Endothelial cell of umbilical vein (primary cell): ENCODE data around the gene BTG2. TPM values are rescaled to one million over a fixed set of nuclear protein-coding genes. Genes with fewer than 3 reads are reported as not detected.

Source experiments
- BruUV-seq: library from RNA; stranded (reverse); fragments of 400-500 nt; replicated peaks from 2 replicates; lab custom pipeline; 2021; lab: Mats Ljungman, UMichigan
- CTCF ChIA-PET: fragments of 300-600, 350-600 bp; sonication (Branson Sonifier 250); formaldehyde crosslinking; loops from one replicate; lab custom pipeline; 2021; ENCODE audit warnings: antibody characterized with exemption, inconsistent platforms; lab: Charles Lee
- POLR2A ChIA-PET: fragments of 300-600, 350-600 bp; sonication (Branson Sonifier 250); formaldehyde crosslinking; loops from one replicate; lab custom pipeline; 2021; ENCODE audit warnings: antibody characterized with exemption, inconsistent platforms; lab: Charles Lee
- DNase-seq: peaks from one replicate; pipeline ENCODE4 v3.0.0-alpha.2; 2011; ENCODE audit warnings: low read depth, low spot score
- FAIRE-seq: peaks from 2 replicates; lab custom pipeline; 2011; peaks lifted over from hg19 to GRCh38; lab: Jason Lieb, UNC
- H2AFZ ChIP-seq: 2 replicates; pipeline ENCODE4 v1.6.0; 2012; ENCODE audit warnings: low read depth, low read length, control low read depth, inconsistent platforms
- H3K27ac ChIP-seq: 2 replicates; pipeline ENCODE4 v1.5.1; 2011; ENCODE audit warnings: low read depth, mild to moderate bottlenecking, control low read depth, low read length, moderate library complexity; ENCODE audit not compliant: insufficient read depth
- H3K27me3 ChIP-seq, 2 experiments: 2 replicates each; pipeline versions ENCODE4 v1.6.0 to v1.6.1; 2011; ENCODE audit warnings: low read length in 2 of 2, mixed read lengths in 1 of 2; ENCODE audit not compliant: control insufficient read depth in 2 of 2, insufficient read depth in 2 of 2
- H3K36me3 ChIP-seq, 2 experiments: 2 replicates in 1 of 2; 3 replicates in 1 of 2; pipeline ENCODE4 v1.5.1; 2011; ENCODE audit warnings: low read length in 2 of 2, mild to moderate bottlenecking in 1 of 2, moderate library complexity in 1 of 2; ENCODE audit not compliant: control insufficient read depth in 2 of 2, insufficient read depth in 2 of 2; ENCODE audit errors: extremely low read depth in 1 of 2
- H3K4me1 ChIP-seq: 3 replicates; pipeline ENCODE4 v1.5.1; 2011; ENCODE audit warnings: mild to moderate bottlenecking, low read length; ENCODE audit not compliant: control insufficient read depth, insufficient read depth; ENCODE audit errors: extremely low read depth
- H3K4me2 ChIP-seq: 2 replicates; pipeline ENCODE4 v1.6.1; 2011; ENCODE audit warnings: low read length, control low read depth, mixed read lengths; ENCODE audit not compliant: insufficient read depth
- H3K4me3 ChIP-seq, 3 experiments: fragments of 200-600 bp in 1 of 3; sonication (generic), shearing (Covaris generic) in 1 of 3; replicated peaks in 1 of 3; 2 replicates each; pipeline ENCODE4 v1.5.1; 2011 to 2016; ENCODE audit warnings: control low read depth in 3 of 3, low read length in 3 of 3, mild to moderate bottlenecking in 2 of 3, inconsistent platforms in 1 of 3, low read depth in 1 of 3, moderate library complexity in 1 of 3; ENCODE audit not compliant: insufficient read depth in 1 of 3
- H3K79me2 ChIP-seq: 2 replicates; pipeline ENCODE4 v1.6.0; 2012; ENCODE audit warnings: low read length, inconsistent platforms; ENCODE audit not compliant: control insufficient read depth, insufficient read depth
- H3K9ac ChIP-seq: replicated peaks from 2 replicates; pipeline ENCODE3; 2011; ENCODE audit warnings: low read length, control low read depth; ENCODE audit not compliant: insufficient read depth; ENCODE audit errors: extremely low read depth
- H3K9me1 ChIP-seq: replicated peaks from 3 replicates; pipeline ENCODE4 v1.6.0; 2011; ENCODE audit warnings: mild to moderate bottlenecking, low read length; ENCODE audit not compliant: control insufficient read depth, insufficient read depth; ENCODE audit errors: extremely low read depth
- H3K9me3 ChIP-seq: replicated peaks from 2 replicates; pipeline ENCODE4 v1.5.1; 2012; ENCODE audit warnings: low read length, inconsistent platforms; ENCODE audit not compliant: control insufficient read depth, insufficient read depth
- H4K20me1 ChIP-seq: replicated peaks from 2 replicates; pipeline ENCODE3; 2011; ENCODE audit warnings: mild to moderate bottlenecking, low read length; ENCODE audit not compliant: control insufficient read depth, insufficient read depth; ENCODE audit errors: extremely low read depth
- CTCF ChIP-seq, 2 donors: IDR thresholded peaks; 1 replicate in 1 of 2; 2 replicates in 1 of 2; pipeline ENCODE4 v1.5.1; 2011; ENCODE audit warnings: low read length in 2 of 2, mild to moderate bottlenecking in 2 of 2, moderate library complexity in 2 of 2, control low read depth in 1 of 2, inconsistent platforms in 1 of 2, low read depth in 1 of 2; ENCODE audit not compliant: insufficient read depth in 1 of 2; ENCODE audit errors: extremely low read depth in 1 of 2
- EZH2 ChIP-seq: IDR thresholded peaks from 2 replicates; pipeline ENCODE4 v1.6.1; 2012; ENCODE audit warnings: borderline replicate concordance, low read depth, mild to moderate bottlenecking, moderate library complexity, low read length, inconsistent platforms; ENCODE audit not compliant: severe bottlenecking
- FOS ChIP-seq: IDR thresholded peaks from 2 replicates; pipeline ENCODE4 v1.6.1; 2011; ENCODE audit warnings: mild to moderate bottlenecking, low read length, moderate library complexity, borderline replicate concordance; ENCODE audit not compliant: insufficient read depth
- GATA2 ChIP-seq: IDR thresholded peaks from 2 replicates; pipeline ENCODE4 v1.7.0; 2011; ENCODE audit warnings: low read depth, mild to moderate bottlenecking, moderate library complexity, mixed read lengths, low read length; ENCODE audit not compliant: insufficient read length, insufficient read depth
- JUN ChIP-seq: IDR thresholded peaks from 2 replicates; pipeline ENCODE4 v1.6.1; 2011; ENCODE audit warnings: borderline replicate concordance, low read depth; ENCODE audit not compliant: insufficient read length, insufficient read depth
- MYC ChIP-seq: IDR thresholded peaks from one replicate; pipeline ENCODE4 v1.6.1; 2011; ENCODE audit warnings: mild to moderate bottlenecking, low read depth, low read length
- POLR2A ChIP-seq: IDR thresholded peaks from 2 replicates; pipeline ENCODE4 v1.6.1; 2012; ENCODE audit warnings: low read depth, mild to moderate bottlenecking, control low read depth, low read length
- POLR2AphosphoS5 ChIP-seq: IDR thresholded peaks from 2 replicates; pipeline ENCODE4 v1.6.1; 2012; ENCODE audit warnings: low read depth, mild to moderate bottlenecking, control low read depth, low read length, moderate library complexity; ENCODE audit not compliant: insufficient read depth
- dilution Hi-C: fragments of 300-500 bp; cut with MboI; formaldehyde crosslinking; loops from one replicate; pipeline ENCODE4 v1.15.0; 2019; ENCODE audit warnings: low sequenced_read_pairs; ENCODE audit not compliant: extremely low pct_ligation_motif_present
- intact Hi-C: fragments of 100-400 bp; cut with micrococcal nuclease; formaldehyde crosslinking; loops from one replicate; pipeline ENCODE4 v1.10.0; 2022
- polyA plus RNA-seq, 4 experiments: library from polyadenylated mRNA; depleted of rRNA in 3 of 4; stranded (reverse) in 3 of 4; unstranded in 1 of 4; fragments of >200 nt; gene quantifications; 2 replicates each; pipeline versions ENCODE4 v1.2.1 to v1.2.3, GENCODE V29; 2011 to 2012; ENCODE audit warnings: missing spikeins in 1 of 4
- total RNA-seq: library from RNA; stranded (reverse); gene quantifications from 2 replicates; pipeline ENCODE4 v1.2.3, GENCODE V29; 2021
- TF ChIP-seq, protein P1 (sequence below): IDR thresholded peaks from 2 replicates; pipeline ENCODE4 v1.6.1; 2011; ENCODE audit not compliant: insufficient read depth, insufficient read length

Gene BTG2
- total and polyA plus RNA-seq, 2 donors (not counting 3 experiments of a cell fraction or from before 2014, with no cell fraction given): 35.6 to 50.1 TPM

GRCh38 chr1:203268901-203269653 is 36.2 kb upstream of the BTG2 start:
- Histone ChIP-seq H3K36me3 (no peaks in the 10 kb centered on the region), H3K9me3 (no peaks in the 10 kb centered on the region), H3K27me3 (no peaks in the 10 kb centered on the region), H2AFZ (no peak overlapping the region), H3K27ac (no peak overlapping the region), H3K79me2 (no peaks in the 10 kb centered on the region), H3K4me2 (no peak overlapping the region), H3K9ac (no peak overlapping the region), H4K20me1 (no peaks in the 10 kb centered on the region), H3K9me1 (no peaks in the 10 kb centered on the region), H3K4me1 (peaks cover 9% of the 10 kb centered on the region), H3K4me3 (no peak overlapping the region)
- ChIA-PET POLR2A (interaction anchor here (0.9 kb wide), 1 partner anchor 37 kb away, joined by 5 read pairs; no protein-coding TSS in a partner anchor), CTCF (interaction anchor here (0.6 to 19.8 kb wide), 31 partner anchors 10 to 247 kb away, joined by 3 to 1014 read pairs (median 5); partner anchors contain the start of genes BTG2 and MYOG)
- BruUV-seq: no TSS peak
- FAIRE-seq: peak; percentile 95
- intact Hi-C loops: loop anchor here (1.0 to 5.0 kb wide), 3 partner anchors 152 to 433 kb away; no protein-coding TSS in a partner anchor
- peak; percentile 68 for DNase-seq
- TF ChIP-seq EZH2 (no peak), CTCF (IDR thresholded peaks at IDR 0.05; ENCODE audit: extremely low read depth in 1 of 2, insufficient read depth in 1 of 2, low read depth in 1 of 2, low read length in 2 of 2) (peak; percentile 82 to 85)
- dilution Hi-C loops: no loop called here

DNA sequence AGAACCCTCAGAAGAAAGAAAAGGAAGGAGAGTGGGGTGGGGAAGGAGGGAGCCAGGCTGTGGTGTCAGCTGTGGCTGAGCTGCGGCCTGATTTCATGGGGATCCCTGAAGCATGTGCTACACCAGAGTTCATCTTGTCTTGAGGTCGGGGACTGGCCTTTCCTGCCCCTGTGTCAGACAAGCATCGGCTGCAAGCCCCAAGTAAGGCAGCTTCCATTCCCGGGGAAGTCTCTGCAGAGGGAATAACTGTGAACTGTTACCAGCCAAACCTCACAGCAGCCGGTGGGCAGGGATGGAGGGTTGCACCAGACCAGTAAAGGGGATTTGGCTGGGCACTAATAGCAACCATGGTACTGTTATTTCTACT is 35.7 kb upstream of the BTG2 start:
- H3K9me3 ChIP-seq: no peaks in the 10 kb centered on the region
- ChIA-PET CTCF (interaction anchor here (0.6 to 19.8 kb wide), 31 partner anchors 9 to 247 kb away, joined by 3 to 1014 read pairs (median 5); partner anchors contain the start of genes BTG2 and MYOG), POLR2A (interaction anchor here (0.9 kb wide), 1 partner anchor 37 kb away, joined by 5 read pairs; no protein-coding TSS in a partner anchor)
- no peaks in the 10 kb centered on the region for H3K27me3 ChIP-seq
- FAIRE-seq (no peak), DNase-seq (no peak)
- no peaks in the 10 kb centered on the region for H3K9me1 ChIP-seq
- peaks cover 9% of the 10 kb centered on the region for H3K4me1 ChIP-seq
- dilution Hi-C loops (no loop called here), intact Hi-C loops (loop anchor here (1.0 to 5.0 kb wide), 3 partner anchors 153 to 433 kb away; no protein-coding TSS in a partner anchor)
- H3K9ac ChIP-seq: no peak overlapping the region
- no peak for TF ChIP-seq CTCF (IDR thresholded peaks at IDR 0.05; ENCODE audit: extremely low read depth in 1 of 2, insufficient read depth in 1 of 2, low read depth in 1 of 2, low read length in 2 of 2)
- no peak for TF ChIP-seq MYC
- TF ChIP-seq, protein P1, sequence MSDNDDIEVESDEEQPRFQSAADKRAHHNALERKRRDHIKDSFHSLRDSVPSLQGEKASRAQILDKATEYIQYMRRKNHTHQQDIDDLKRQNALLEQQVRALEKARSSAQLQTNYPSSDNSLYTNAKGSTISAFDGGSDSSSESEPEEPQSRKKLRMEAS: no peak
- TF ChIP-seq POLR2AphosphoS5: no peak
- no peak for TF ChIP-seq FOS
- no peak for TF ChIP-seq JUN
- no peak for TF ChIP-seq GATA2
- TF ChIP-seq POLR2A: no peak
- no peak for TF ChIP-seq EZH2
- H3K79me2 ChIP-seq: no peaks in the 10 kb centered on the region
- H4K20me1 ChIP-seq: no peaks in the 10 kb centered on the region
- no TSS peak for BruUV-seq
- no peak overlapping the region for H3K27ac ChIP-seq
- H3K36me3 ChIP-seq: no peaks in the 10 kb centered on the region
- no peak overlapping the region for H3K4me2 ChIP-seq
- no peak overlapping the region for H3K4me3 ChIP-seq
- H2AFZ ChIP-seq: no peak overlapping the region
